Activated CD8-positive, alpha-beta memory T cell treated with anti-CD3 and anti-CD28 coated beads for 4 hours (primary cell): ENCODE measurements around the gene ZDHHC14.
"Not testable (repeated sequence)": the region's sequence is repeated elsewhere in the genome, so short reads cannot be mapped to it uniquely, and the experiment has no call there.

Source experiments
- DNase-seq, 2 donors: peaks; one replicate each; pipeline ENCODE4 v3.0.0-alpha.2; 2020; ENCODE audit warnings: low read depth in 2 of 2

ZDHHC14 gene

GRCh38 chr6:157443066-157443800, 62.2 kb downstream of the ZDHHC14 start:
- DNase-seq, result no peak

DNA sequence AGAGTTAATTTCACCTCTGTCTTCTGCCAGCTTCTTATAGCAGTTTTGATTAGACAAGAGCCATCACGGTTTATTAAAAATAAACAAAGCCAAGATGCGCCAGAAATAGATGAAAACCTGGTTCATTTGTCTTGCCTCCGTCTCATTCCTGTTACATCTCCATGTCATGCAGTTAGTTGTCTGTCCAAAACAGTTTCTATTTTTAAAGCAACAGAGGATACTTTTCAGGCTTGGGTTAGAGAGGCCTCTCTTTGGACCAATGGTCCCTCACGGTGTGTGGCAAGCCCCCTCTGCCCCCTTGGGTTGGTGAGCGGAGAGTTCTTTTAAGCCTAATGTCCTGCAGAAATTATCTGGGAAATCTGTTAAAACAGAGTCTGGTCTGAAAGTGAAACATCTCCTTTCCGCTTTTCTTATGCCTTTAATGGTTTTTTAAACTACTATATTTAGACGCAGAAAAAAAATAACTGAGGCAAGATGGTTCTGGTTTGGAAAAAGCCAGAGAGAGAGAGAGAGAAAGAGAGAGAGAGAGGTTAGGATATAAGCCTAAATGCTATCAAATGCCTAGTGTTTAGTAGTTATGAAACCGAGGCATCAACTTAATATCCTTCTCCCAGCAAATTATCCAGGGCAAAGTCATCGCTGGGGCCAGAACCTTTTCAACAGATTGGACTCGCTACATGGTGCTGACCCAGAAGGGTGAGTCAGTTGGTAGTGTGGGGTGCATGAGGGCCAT, 64.5 kb downstream of the ZDHHC14 start:
- no peak for DNase-seq

DNA sequence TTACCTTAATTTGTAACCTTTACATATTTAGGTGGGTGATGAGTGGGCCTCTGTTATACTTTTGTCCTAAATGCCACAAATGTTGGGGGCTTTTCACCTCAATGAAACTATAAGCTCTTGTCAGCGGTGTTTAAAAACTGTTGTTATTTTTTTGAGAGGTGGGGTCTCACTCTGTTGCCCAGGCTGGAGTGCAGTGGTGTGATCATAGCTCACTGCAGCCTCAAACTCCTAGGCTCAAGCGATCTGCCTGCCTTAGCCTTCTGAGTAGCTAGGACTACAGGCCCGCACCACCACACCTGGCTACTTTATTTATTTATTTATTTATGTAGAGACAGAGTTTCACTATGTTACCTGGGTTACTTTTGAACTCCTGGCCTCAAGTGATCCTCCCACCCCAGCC, 66.7 kb downstream of the ZDHHC14 start:
- DNase-seq, result no peak

DNA sequence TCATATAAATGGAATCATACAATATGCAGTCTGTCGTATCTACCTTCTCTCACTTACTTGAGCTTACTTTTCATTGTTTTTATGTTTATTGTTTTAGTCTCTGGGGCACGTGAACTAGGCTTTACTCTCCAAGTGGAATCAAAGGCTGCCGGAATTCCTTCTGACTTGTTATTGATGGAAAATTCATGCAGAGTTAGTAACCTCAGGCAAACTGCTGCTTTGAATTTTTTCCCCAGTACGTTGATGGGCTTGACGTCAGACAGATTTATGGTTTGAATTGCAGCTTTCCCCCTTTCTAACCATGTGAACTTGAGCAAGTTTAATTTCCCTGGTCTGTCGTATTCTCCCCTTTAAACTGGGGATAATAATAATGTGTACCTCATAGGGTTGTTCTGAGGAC, 68.6 kb downstream of the ZDHHC14 start:
- DNase-seq, result no peak

GRCh38 chr6:157450931-157451742, 70.1 kb downstream of the ZDHHC14 start:
- DNase-seq, result no peak

GRCh38 chr6:157452096-157452495, 71.1 kb downstream of the ZDHHC14 start:
- DNase-seq, result no peak

GRCh38 chr6:157453131-157453530, 72.1 kb downstream of the ZDHHC14 start:
- no peak for DNase-seq

DNA sequence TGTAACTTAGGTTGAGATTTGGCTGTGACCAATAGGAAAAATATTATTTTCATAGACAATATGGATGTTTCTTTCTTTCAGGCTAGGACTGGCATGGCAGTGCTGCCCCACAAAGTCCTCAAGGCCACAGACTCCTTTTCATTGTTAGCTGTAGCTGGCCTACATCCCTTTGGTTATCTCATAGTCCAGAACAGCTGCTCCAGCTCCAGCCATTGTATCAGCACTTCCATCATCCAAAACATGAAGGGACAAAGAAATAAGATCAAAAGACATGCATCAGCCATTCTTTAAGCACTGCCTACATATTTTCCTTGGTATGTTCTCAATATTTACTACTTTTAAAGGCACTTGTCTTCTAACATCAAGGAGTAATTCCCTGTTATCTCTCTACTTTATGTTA, 73.0 kb downstream of the ZDHHC14 start:
- DNase-seq, result no peak

- no peak for DNase-seq
Measured at GRCh38 chr6:157454762-157455714, 74.0 kb downstream of the ZDHHC14 start.

DNA sequence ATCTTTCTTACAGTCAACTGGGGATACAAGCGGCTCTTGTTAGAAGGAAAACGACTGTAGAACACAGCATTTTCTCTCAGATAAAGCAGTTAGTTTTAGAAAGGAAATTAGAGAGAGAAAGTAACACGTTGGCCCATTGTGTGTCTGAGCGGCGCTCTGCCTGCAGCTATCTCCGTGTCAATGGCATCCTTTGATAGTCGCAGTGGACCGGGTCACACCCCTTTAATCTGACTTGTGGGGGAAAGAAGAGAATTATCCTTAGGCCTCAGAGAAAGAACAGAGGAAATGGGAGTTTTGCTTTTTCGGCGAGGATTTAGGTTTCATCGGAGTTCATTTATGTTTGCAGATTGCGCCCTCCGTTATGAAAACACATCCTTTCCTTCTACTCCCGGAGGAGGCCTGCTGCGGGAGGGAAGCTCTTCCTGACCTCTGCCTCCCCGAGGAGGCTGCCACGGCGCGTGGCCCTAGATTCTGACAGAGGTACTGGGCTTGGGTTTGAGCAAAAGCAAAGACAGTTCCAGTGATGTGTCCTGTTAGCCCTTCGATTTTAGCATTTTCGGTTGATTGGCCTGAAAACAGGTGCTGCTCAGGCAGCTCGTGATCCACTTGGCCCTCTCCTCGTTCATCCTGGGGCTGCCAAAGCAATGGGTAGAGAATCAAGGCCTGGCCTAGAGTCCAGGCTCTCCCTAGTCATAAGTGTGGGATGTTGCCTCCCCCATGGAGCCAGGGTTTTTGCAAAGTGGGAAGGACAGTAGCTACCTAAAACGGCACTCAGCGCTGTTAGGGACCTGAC, 74.9 kb downstream of the ZDHHC14 start:
- DNase-seq, result no peak

- DNase-seq, result no peak
Measured at GRCh38 chr6:157456524-157456829, 75.5 kb downstream of the ZDHHC14 start.

- no peak for DNase-seq
Measured at GRCh38 chr6:157457787-157458186, 76.8 kb downstream of the ZDHHC14 start.

GRCh38 chr6:157459327-157459726, 78.3 kb downstream of the ZDHHC14 start:
- no peak for DNase-seq

DNA sequence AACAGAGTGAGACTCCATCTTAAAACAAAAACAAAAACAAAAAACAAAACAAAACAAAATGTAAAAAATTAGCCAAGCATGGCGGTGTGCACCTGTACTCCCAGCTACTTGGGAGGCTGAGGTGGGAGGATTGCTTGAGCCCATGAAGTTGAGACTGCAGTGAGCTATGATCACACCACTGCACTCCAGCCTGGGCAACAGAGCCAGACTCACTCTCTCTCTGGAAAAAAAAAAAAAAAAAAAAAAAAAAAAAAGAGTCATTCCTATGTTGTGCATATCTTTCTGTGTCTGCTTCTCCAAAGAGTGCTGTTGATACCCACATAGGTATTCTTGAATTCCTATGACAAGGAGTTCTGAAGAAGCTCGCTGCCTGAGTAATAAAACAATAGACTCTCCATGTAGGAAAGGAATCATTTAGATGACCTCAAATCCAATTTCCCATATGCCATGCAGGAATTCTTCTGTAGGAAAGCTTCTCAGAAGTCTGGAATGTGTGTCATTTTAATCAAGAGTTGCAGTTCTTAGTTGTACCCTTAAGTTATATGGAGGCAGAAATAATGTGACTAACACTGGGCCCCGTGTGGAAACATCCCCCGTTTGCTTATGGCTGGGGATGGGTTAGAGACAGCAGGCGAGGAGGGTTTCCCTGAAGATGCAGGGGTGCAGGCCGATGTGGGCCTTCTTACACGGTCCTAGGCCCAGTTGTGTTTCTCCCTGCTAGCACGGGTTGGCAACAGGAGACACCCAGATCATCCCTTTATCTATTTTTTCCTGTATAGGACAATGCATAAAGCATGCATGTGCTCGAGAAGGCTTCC, 79.4 kb downstream of the ZDHHC14 start:
- no peak for DNase-seq

GRCh38 chr6:157461000-157461915, 80.3 kb downstream of the ZDHHC14 start:
- no peak for DNase-seq

GRCh38 chr6:157462956-157463742, 82.2 kb downstream of the ZDHHC14 start:
- no peak for DNase-seq

GRCh38 chr6:157463743-157464135, 82.7 kb downstream of the ZDHHC14 start:
- DNase-seq, result not testable (repeated sequence)
